Left lung (tissue), 14 donors: ENCODE results near the gene PER1. TPM values are rescaled to one million over a fixed set of nuclear protein-coding genes. Genes with fewer than 3 reads are reported as not detected.

Experiments used
- ATAC-seq: fragments of 200-7000 bp; cut with Tn5 transposase; one replicate; pipeline ENCODE4 v1.9.1; 2020; ENCODE audit warnings: moderate library complexity
- DNase-seq, 4 donors: peaks; one replicate each; pipeline ENCODE4 v3.0.0-alpha.2; 2013 to 2020
- H3K27ac ChIP-seq, 2 donors: fragments of 200-600 bp; sonication (generic) in 1 of 2; one replicate each; pipeline versions ENCODE4 v1.5.0 to v1.8.0; 2020 to 2021
- H3K27me3 ChIP-seq, 2 donors: fragments of 200-600 bp; sonication (generic) in 1 of 2; one replicate each; pipeline versions ENCODE4 v1.5.0 to v1.8.0; 2020 to 2021
- H3K36me3 ChIP-seq, 2 donors: fragments of 200-600 bp; sonication (generic) in 1 of 2; one replicate each; pipeline versions ENCODE4 v1.5.0 to v1.8.0; 2020 to 2021
- H3K4me1 ChIP-seq, 2 donors: fragments of 200-600 bp; one replicate each; pipeline ENCODE4 v1.8.0; 2021
- H3K4me3 ChIP-seq, 2 donors: fragments of 200-600 bp; sonication (generic) in 1 of 2; one replicate each; pipeline versions ENCODE4 v1.5.0 to v1.8.0; 2020 to 2021; ENCODE audit warnings: mild to moderate bottlenecking in 1 of 2
- H3K9me3 ChIP-seq, 2 donors: fragments of 200-600 bp; sonication (generic) in 1 of 2; one replicate each; pipeline versions ENCODE4 v1.5.0 to v1.8.0; 2020 to 2021
- CTCF ChIP-seq, 2 donors: fragments of 200-600 bp; sonication (generic) in 1 of 2; IDR thresholded peaks; one replicate each; pipeline versions ENCODE4 v1.5.0 to v1.8.0; 2021; ENCODE audit warnings: antibody characterized with exemption in 2 of 2
- intact Hi-C, 2 donors: fragments of 100-400 bp; cut with DNase I; formaldehyde crosslinking; loops; one replicate each; pipeline versions ENCODE4 v1.11.2 to v1.14.2; 2022
- long read RNA-seq, 12 donors: library from polyadenylated mRNA in 2 of 12; unstranded in 2 of 12; transcript quantifications; one replicate each; pipeline ENCODE4 v2.0.0 and lab custom pipeline, GENCODE V29; 2019 to 2026
- polyA plus RNA-seq, 6 donors: library from polyadenylated mRNA; unstranded; fragments of 120-200 nt; gene quantifications; one replicate each; pipeline ENCODE4 v1.2.1, GENCODE V29; 2013; ENCODE audit not compliant: insufficient read length in 6 of 6
- total RNA-seq, 2 donors: library from RNA; stranded (reverse); fragmentation: NEBNext Ultra II Directional; extraction: Animal tissue kit (Norgen Biotek cat#: 25700); gene quantifications; one replicate each; pipeline ENCODE4 v1.2.1, GENCODE V29; 2021
- donor health status: DM: no; HTN: yes; CAD: no.
- donor health status: DM: no; HTN: no; CAD: no.

Gene PER1
- total RNA-seq (100 to 1,000 TPM; 101 to 111 TPM), polyA plus RNA-seq (10 to 100 TPM; 28.0 to 84.0 (median 41.4) TPM)
- long read RNA-seq, donor 1, partial matches to known transcripts: 0 of 6 reads
- long read RNA-seq, donor 1, other reads (novel, unspliced or antisense): 0 of 6 reads
- long read RNA-seq, donor 2, partial matches to known transcripts: 5 of 15 reads
- long read RNA-seq, donor 2, other reads (novel, unspliced or antisense): 0 of 15 reads
- long read RNA-seq, donor 3, partial matches to known transcripts: 0 of 2 reads
- long read RNA-seq, donor 3, other reads (novel, unspliced or antisense): 0 of 2 reads
- long read RNA-seq, donor 4, partial matches to known transcripts: 6 of 10 reads
- long read RNA-seq, donor 4, other reads (novel, unspliced or antisense): 1 of 10 reads
- long read RNA-seq, donor 5, transcript PER1-219 (3 exons, 461 nt): major isoform, 5 of 10 reads
- long read RNA-seq, donor 5, partial matches to known transcripts: 0 of 10 reads
- long read RNA-seq, donor 5, other reads (novel, unspliced or antisense): 0 of 10 reads
- long read RNA-seq, donor 6, partial matches to known transcripts: 0 of 3 reads
- long read RNA-seq, donor 6, other reads (novel, unspliced or antisense): 0 of 3 reads
- long read RNA-seq, donor 7, partial matches to known transcripts: 0 of 1 reads
- long read RNA-seq, donor 7, other reads (novel, unspliced or antisense): 0 of 1 reads
- long read RNA-seq, donor 8, transcript PER1-219 (3 exons, 461 nt): major isoform, 5 of 8 reads
- long read RNA-seq, donor 8, partial matches to known transcripts: 0 of 8 reads
- long read RNA-seq, donor 8, other reads (novel, unspliced or antisense): 0 of 8 reads
- long read RNA-seq, donor 9: 0 reads
- long read RNA-seq, donor 10, partial matches to known transcripts: 2 of 9 reads
- long read RNA-seq, donor 10, other reads (novel, unspliced or antisense): 6 of 9 reads
- long read RNA-seq, donor 11: 0 reads
- long read RNA-seq, donor 12, full-length matches to known transcripts: 6 of 6 reads
- long read RNA-seq, donor 12, partial matches to known transcripts: 0 of 6 reads
- long read RNA-seq, donor 12, other reads (novel, unspliced or antisense): 0 of 6 reads

GRCh38 chr17:8152112-8152775, at the start of gene PER1:
TSS of gene PER1 (minus strand) at chr17:8152404. CDS start at chr17:8150706, 1,698 bp downstream.
- Histone ChIP-seq H3K9me3 (no peaks in the 10 kb centered on the region), H3K36me3 (peaks cover 0 to 36% of the 10 kb centered on the region in 2 donors), H3K4me3 (peak within 1 kb of the TSS; percentile 74 to 88), H3K4me1 (peaks cover 31 to 75% of the 10 kb centered on the region in 2 donors), H3K27ac (peak within 1 kb of the TSS; percentile 97 to 100), H3K27me3 (no peaks in the 10 kb centered on the region)
- TF ChIP-seq CTCF (IDR thresholded peaks at IDR 0.05): no peak
- intact Hi-C loops: no loop called here
- peak; percentile 83 to 99 (median 96) for DNase-seq
- peak; percentile 52 for ATAC-seq

- DNase-seq (peak in 3 of 4 donors; percentile 75 to 85 (median 82)), ATAC-seq (peak; percentile 28)
- intact Hi-C loops: no loop called here
- Histone ChIP-seq H3K36me3 (no peaks in the 10 kb centered on the region), H3K4me3 (peak overlapping the region; percentile 3 to 29), H3K27ac (peak overlapping the region; percentile 80 to 83), H3K9me3 (no peaks in the 10 kb centered on the region), H3K27me3 (no peaks in the 10 kb centered on the region), H3K4me1 (peaks cover 14 to 48% of the 10 kb centered on the region in 2 donors)
- no peak for TF ChIP-seq CTCF (IDR thresholded peaks at IDR 0.05)
These were observed 40.0 kb upstream of the PER1 start for GRCh38 chr17:8192070-8192815.

GRCh38 chr17:8190506-8190905, 38.3 kb upstream of the PER1 start:
- Histone ChIP-seq H3K9me3 (no peaks in the 10 kb centered on the region), H3K27ac (peak overlapping the region; percentile 63 to 97), H3K27me3 (no peaks in the 10 kb centered on the region), H3K4me1 (peaks cover 14 to 64% of the 10 kb centered on the region in 2 donors), H3K36me3 (no peaks in the 10 kb centered on the region), H3K4me3 (peak overlapping the region in 1 of 2 donors; percentile 83)
- ATAC-seq (no peak), DNase-seq (no peak)
- intact Hi-C loops: no loop called here
- no peak for TF ChIP-seq CTCF (IDR thresholded peaks at IDR 0.05)

GRCh38 chr17:8189711-8190477, 37.7 kb upstream of the PER1 start, which contains the start of gene BORCS6:
TSS of gene BORCS6 (minus strand) at chr17:8190180. CDS start at chr17:8190140, 40 bp downstream.
- peak in 1 of 2 donors; percentile 5 for TF ChIP-seq CTCF (IDR thresholded peaks at IDR 0.05)
- Histone ChIP-seq H3K27ac (peak within 1 kb of the TSS; percentile 97), H3K27me3 (no peaks in the 10 kb centered on the region), H3K9me3 (no peaks in the 10 kb centered on the region), H3K36me3 (no peaks in the 10 kb centered on the region), H3K4me3 (peak within 1 kb of the TSS; percentile 83 to 84), H3K4me1 (peaks cover 14 to 65% of the 10 kb centered on the region in 2 donors)
- ATAC-seq: peak; percentile 75
- intact Hi-C loops: loop anchor here (5.0 to 10.0 kb wide), 2 partner anchors 32 to 65 kb away; partner anchors contain the start of gene HES7 (in 1 of the 2)
- DNase-seq: peak; percentile 92 to 99 (median 98)
